Measurements from ENCODE around the gene NRXN3.
A peak's percentile ranks its signal among the peaks of the same experiment; 100 is the strongest.

NRXN3 gene

GRCh38 chr14:79251278-79251677 lies 1081.1 kb downstream of the NRXN3 start:
- TF ChIP-seq CTCF (IDR thresholded peaks at IDR 0.05; ENCODE audit: insufficient read depth, low read length, missing control alignments) = no peak
- CTCF ChIA-PET = no interaction called here
- POLR2A ChIA-PET = no interaction called here

GRCh38 chr14:79253576-79253975 lies 1083.4 kb downstream of the NRXN3 start:
- DNase-seq (ENCODE audit: low read depth, low spot score) = no peak
- no peak for TF ChIP-seq CTCF (IDR thresholded peaks at IDR 0.05; ENCODE audit: insufficient read depth, low read length, missing control alignments)
- no peak overlapping the region for H3K4me3 ChIP-seq (ENCODE audit: low read depth, low read length)
- CTCF ChIA-PET = interaction anchor here (1.0 kb wide), 1 partner anchor 243 kb away, joined by 3 read pairs; no protein-coding TSS in a partner anchor
- POLR2A ChIA-PET = no interaction called here

More at GRCh38 chr14:79251278-79251677, 1081.1 kb downstream of the NRXN3 start:
- H3K4me3 ChIP-seq (ENCODE audit: low read depth, low read length) = no peak overlapping the region
- no peak for DNase-seq (ENCODE audit: low read depth, low spot score)

GRCh38 chr14:79254069-79254775 lies 1084.0 kb downstream of the NRXN3 start:
- POLR2A ChIA-PET = no interaction called here
- no peak for TF ChIP-seq CTCF (IDR thresholded peaks at IDR 0.05; ENCODE audit: insufficient read depth, low read length, missing control alignments)
- CTCF ChIA-PET = interaction anchor here (1.0 to 1.8 kb wide), 2 partner anchors 20 to 244 kb away, joined by 3 to 6 read pairs; no protein-coding TSS in a partner anchor

GRCh38 chr14:79256380-79256779 lies 1086.2 kb downstream of the NRXN3 start:
- ChIA-PET POLR2A (no interaction called here), CTCF (no interaction called here)
- DNase-seq (ENCODE audit: low read depth, low spot score) = no peak
- no peak overlapping the region for H3K4me3 ChIP-seq (ENCODE audit: low read depth, low read length)
- no peak for TF ChIP-seq CTCF (IDR thresholded peaks at IDR 0.05; ENCODE audit: insufficient read depth, low read length, missing control alignments)

More at GRCh38 chr14:79254069-79254775, 1084.0 kb downstream of the NRXN3 start:
- H3K4me3 ChIP-seq (ENCODE audit: low read depth, low read length) = no peak overlapping the region
- DNase-seq (ENCODE audit: low read depth, low spot score) = peak; percentile 19

GRCh38 chr14:79260406-79260805 lies 1090.2 kb downstream of the NRXN3 start:
- no peak for DNase-seq (ENCODE audit: low read depth, low spot score)
- CTCF ChIA-PET = no interaction called here
- H3K4me3 ChIP-seq (ENCODE audit: low read depth, low read length) = no peak overlapping the region
- POLR2A ChIA-PET = no interaction called here
- no peak for TF ChIP-seq CTCF (IDR thresholded peaks at IDR 0.05; ENCODE audit: insufficient read depth, low read length, missing control alignments)

GRCh38 chr14:79265366-79265946 lies 1095.3 kb downstream of the NRXN3 start:
- TF ChIP-seq CTCF (IDR thresholded peaks at IDR 0.05; ENCODE audit: insufficient read depth, low read length, missing control alignments) = no peak
- DNase-seq (ENCODE audit: low read depth, low spot score) = no peak
- CTCF ChIA-PET = interaction anchor here (0.9 kb wide), 1 partner anchor 12 kb away, joined by 3 read pairs; no protein-coding TSS in a partner anchor
- H3K4me3 ChIP-seq (ENCODE audit: low read depth, low read length) = no peak overlapping the region
- POLR2A ChIA-PET = no interaction called here
